ENCODE measurements around the gene GNA14. TPM values are rescaled to one million over a fixed set of nuclear protein-coding genes. Genes with fewer than 3 reads are reported as not detected.

Gene GNA14
- total RNA-seq, 1 experiment from 2014 or later: 0.25 TPM

GRCh38 chr9:77418226-77418625, 229.9 kb downstream of the GNA14 start:
- Histone ChIP-seq H3K27ac (ENCODE audit: low read depth, low read length) (no peak overlapping the region), H4K20me1 (ENCODE audit: insufficient read depth) (no peaks in the 10 kb centered on the region), H3K4me1 (ENCODE audit: control insufficient read depth in 1 of 2, insufficient read depth in 2 of 2, low read length in 2 of 2) (no peaks in the 10 kb centered on the region), H3K4me2 (ENCODE audit: low read length) (no peak overlapping the region), H3K79me2 (ENCODE audit: insufficient read depth, low read length) (no peaks in the 10 kb centered on the region), H3K4me3 (replicated peaks in 1 of 2; ENCODE audit: low read depth in 1 of 2, low read length in 2 of 2) (no peak overlapping the region), H3K9me3 (ENCODE audit: control insufficient read depth in 1 of 2, insufficient read depth in 1 of 2, low read depth in 1 of 2, low read length in 2 of 2) (no peaks in the 10 kb centered on the region), H2AFZ (ENCODE audit: low read depth, low read length, poor library complexity, severe bottlenecking) (no peak overlapping the region), H3K36me3 (ENCODE audit: control insufficient read depth in 1 of 2, insufficient read depth in 2 of 2, low read length in 2 of 2) (no peaks in the 10 kb centered on the region), H3K9ac (ENCODE audit: low read length) (no peak overlapping the region), H3K9me2 (ENCODE audit: insufficient read depth) (no peaks in the 10 kb centered on the region), H3K27me3 (ENCODE audit: insufficient read depth, low read length) (no peaks in the 10 kb centered on the region)
- no TSS peak for BruUV-seq (replicated peaks)
- CTCF ChIA-PET: no interaction called here
- intact Hi-C loops (cut with micrococcal nuclease): no loop called here
- TF ChIP-seq, protein P1, sequence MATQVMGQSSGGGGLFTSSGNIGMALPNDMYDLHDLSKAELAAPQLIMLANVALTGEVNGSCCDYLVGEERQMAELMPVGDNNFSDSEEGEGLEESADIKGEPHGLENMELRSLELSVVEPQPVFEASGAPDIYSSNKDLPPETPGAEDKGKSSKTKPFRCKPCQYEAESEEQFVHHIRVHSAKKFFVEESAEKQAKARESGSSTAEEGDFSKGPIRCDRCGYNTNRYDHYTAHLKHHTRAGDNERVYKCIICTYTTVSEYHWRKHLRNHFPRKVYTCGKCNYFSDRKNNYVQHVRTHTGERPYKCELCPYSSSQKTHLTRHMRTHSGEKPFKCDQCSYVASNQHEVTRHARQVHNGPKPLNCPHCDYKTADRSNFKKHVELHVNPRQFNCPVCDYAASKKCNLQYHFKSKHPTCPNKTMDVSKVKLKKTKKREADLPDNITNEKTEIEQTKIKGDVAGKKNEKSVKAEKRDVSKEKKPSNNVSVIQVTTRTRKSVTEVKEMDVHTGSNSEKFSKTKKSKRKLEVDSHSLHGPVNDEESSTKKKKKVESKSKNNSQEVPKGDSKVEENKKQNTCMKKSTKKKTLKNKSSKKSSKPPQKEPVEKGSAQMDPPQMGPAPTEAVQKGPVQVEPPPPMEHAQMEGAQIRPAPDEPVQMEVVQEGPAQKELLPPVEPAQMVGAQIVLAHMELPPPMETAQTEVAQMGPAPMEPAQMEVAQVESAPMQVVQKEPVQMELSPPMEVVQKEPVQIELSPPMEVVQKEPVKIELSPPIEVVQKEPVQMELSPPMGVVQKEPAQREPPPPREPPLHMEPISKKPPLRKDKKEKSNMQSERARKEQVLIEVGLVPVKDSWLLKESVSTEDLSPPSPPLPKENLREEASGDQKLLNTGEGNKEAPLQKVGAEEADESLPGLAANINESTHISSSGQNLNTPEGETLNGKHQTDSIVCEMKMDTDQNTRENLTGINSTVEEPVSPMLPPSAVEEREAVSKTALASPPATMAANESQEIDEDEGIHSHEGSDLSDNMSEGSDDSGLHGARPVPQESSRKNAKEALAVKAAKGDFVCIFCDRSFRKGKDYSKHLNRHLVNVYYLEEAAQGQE (IDR thresholded peaks at IDR 0.05; ENCODE audit: low read depth): no peak
- TF ChIP-seq, protein P2, sequence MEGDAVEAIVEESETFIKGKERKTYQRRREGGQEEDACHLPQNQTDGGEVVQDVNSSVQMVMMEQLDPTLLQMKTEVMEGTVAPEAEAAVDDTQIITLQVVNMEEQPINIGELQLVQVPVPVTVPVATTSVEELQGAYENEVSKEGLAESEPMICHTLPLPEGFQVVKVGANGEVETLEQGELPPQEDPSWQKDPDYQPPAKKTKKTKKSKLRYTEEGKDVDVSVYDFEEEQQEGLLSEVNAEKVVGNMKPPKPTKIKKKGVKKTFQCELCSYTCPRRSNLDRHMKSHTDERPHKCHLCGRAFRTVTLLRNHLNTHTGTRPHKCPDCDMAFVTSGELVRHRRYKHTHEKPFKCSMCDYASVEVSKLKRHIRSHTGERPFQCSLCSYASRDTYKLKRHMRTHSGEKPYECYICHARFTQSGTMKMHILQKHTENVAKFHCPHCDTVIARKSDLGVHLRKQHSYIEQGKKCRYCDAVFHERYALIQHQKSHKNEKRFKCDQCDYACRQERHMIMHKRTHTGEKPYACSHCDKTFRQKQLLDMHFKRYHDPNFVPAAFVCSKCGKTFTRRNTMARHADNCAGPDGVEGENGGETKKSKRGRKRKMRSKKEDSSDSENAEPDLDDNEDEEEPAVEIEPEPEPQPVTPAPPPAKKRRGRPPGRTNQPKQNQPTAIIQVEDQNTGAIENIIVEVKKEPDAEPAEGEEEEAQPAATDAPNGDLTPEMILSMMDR (IDR thresholded peaks at IDR 0.05 in 2 of 3, conservative IDR thresholded peaks at IDR 0.05 in 1 of 3; ENCODE audit: borderline replicate concordance in 1 of 3, insufficient read depth in 1 of 3, low read depth in 2 of 3, low read length in 2 of 3): no peak
- TF ChIP-seq, protein P3, sequence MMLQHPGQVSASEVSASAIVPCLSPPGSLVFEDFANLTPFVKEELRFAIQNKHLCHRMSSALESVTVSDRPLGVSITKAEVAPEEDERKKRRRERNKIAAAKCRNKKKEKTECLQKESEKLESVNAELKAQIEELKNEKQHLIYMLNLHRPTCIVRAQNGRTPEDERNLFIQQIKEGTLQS (IDR thresholded peaks at IDR 0.05): no peak
- TF ChIP-seq CBX3 (IDR thresholded peaks at IDR 0.05; ENCODE audit: low read depth) (no peak), CEBPB (IDR thresholded peaks at IDR 0.05; ENCODE audit: low read depth) (no peak), SP1 (IDR thresholded peaks at IDR 0.05; ENCODE audit: low read depth) (no peak), RAD21 (IDR thresholded peaks at IDR 0.05; ENCODE audit: low read depth) (no peak), EZH2phosphoT487 (IDR thresholded peaks at IDR 0.05; ENCODE audit: borderline replicate concordance) (no peak), JUND (IDR thresholded peaks at IDR 0.05) (no peak), ZBTB33 (IDR thresholded peaks at IDR 0.05; ENCODE audit: extremely low read depth, insufficient replicate concordance, low read length) (no peak)
- RAD21 ChIA-PET (ENCODE audit: low non-redundant PET in 1 of 2, low total read pairs in 2 of 2, uncharacterized antibody in 2 of 2, unreplicated experiment in 2 of 2): no interaction called here
- DNase-seq (ENCODE audit: low read depth, low spot score) (no peak), ATAC-seq (no peak)
- POLR2A ChIA-PET: no interaction called here
